OCI-LY1 (cell line): ENCODE measurements around the gene UTP25.

Experiments
- H2AFZ ChIP-seq: fragments of 200-600 bp; sonication (generic), shearing (Covaris generic); 2 replicates; pipeline ENCODE4 v1.6.0; 2014; ENCODE audit warnings: antibody characterized with exemption, mild to moderate bottlenecking, low read length
- H3F3A ChIP-seq: fragments of 200-600 bp; sonication (generic), shearing (Covaris generic); 2 replicates; pipeline ENCODE4 v1.6.0; 2014; ENCODE audit warnings: mild to moderate bottlenecking, antibody characterized with exemption, low read length, moderate library complexity; ENCODE audit not compliant: insufficient read depth
- H3K27ac ChIP-seq: fragments of 200-600 bp; sonication (generic); 2 replicates; pipeline ENCODE4 v1.5.1; 2014; ENCODE audit warnings: low read length, mixed run types, mild to moderate bottlenecking, low read depth; ENCODE audit not compliant: poor library complexity, severe bottlenecking
- H3K27me3 ChIP-seq: fragments of 200-600 bp; sonication (generic); 2 replicates; pipeline ENCODE4 v1.6.0; 2014; ENCODE audit warnings: antibody characterized with exemption, mild to moderate bottlenecking, low read length, moderate library complexity; ENCODE audit not compliant: insufficient read depth
- H3K36me3 ChIP-seq: fragments of 200-600 bp; sonication (generic); 2 replicates; pipeline ENCODE4 v1.6.1; 2014; ENCODE audit warnings: mild to moderate bottlenecking, antibody characterized with exemption, low read length, moderate library complexity, mixed read lengths; ENCODE audit not compliant: insufficient read depth
- H3K4me1 ChIP-seq: fragments of 200-600 bp; sonication (generic); 2 replicates; pipeline ENCODE4 v1.5.1; 2014; ENCODE audit warnings: mild to moderate bottlenecking, low read length, moderate library complexity; ENCODE audit not compliant: insufficient read depth, severe bottlenecking
- H3K4me2 ChIP-seq: fragments of 200-600 bp; sonication (generic), shearing (Covaris generic); 2 replicates; pipeline ENCODE4 v1.6.1; 2014; ENCODE audit warnings: low read length
- H3K4me3 ChIP-seq: fragments of 200-600 bp; sonication (generic); 2 replicates; pipeline ENCODE4 v1.5.1; 2014; ENCODE audit warnings: low read length, low read depth, mild to moderate bottlenecking, mixed read lengths; ENCODE audit not compliant: poor library complexity, severe bottlenecking
- H3K79me2 ChIP-seq: fragments of 200-600 bp; shearing (Covaris generic); 2 replicates; pipeline ENCODE4 v1.6.1; 2016; ENCODE audit warnings: mixed run types, low read length, mixed read lengths; ENCODE audit not compliant: insufficient read depth
- H3K9ac ChIP-seq: fragments of 200-600 bp; sonication (generic), shearing (Covaris generic); 2 replicates; pipeline ENCODE4 v1.6.1; 2014; ENCODE audit warnings: mild to moderate bottlenecking, low read length, mixed read lengths
- H3K9me2 ChIP-seq: fragments of 200-600 bp; sonication (generic), shearing (Covaris generic); 2 replicates; pipeline ENCODE4 v1.6.1; 2014; ENCODE audit warnings: low read depth, mild to moderate bottlenecking, low read length, mixed read lengths
- H3K9me3 ChIP-seq: fragments of 200-600 bp; shearing (Covaris generic); 2 replicates; pipeline ENCODE4 v1.6.1; 2014; ENCODE audit warnings: low read length, mixed read lengths
- H4K20me1 ChIP-seq: fragments of 200-600 bp; sonication (generic), shearing (Covaris generic); 2 replicates; pipeline ENCODE4 v1.6.0; 2016; ENCODE audit warnings: mild to moderate bottlenecking, low read length; ENCODE audit not compliant: insufficient read depth
- EZH2 ChIP-seq: fragments of 200-600 bp; sonication (generic), shearing (Covaris generic); IDR thresholded peaks from 2 replicates; pipeline ENCODE4 v1.8.0; 2017; ENCODE audit warnings: borderline replicate concordance, mixed run types, mild to moderate bottlenecking, antibody characterized with exemption, low read length, moderate library complexity, mixed read lengths
- TF ChIP-seq, protein P1 (sequence below): fragments of 200-600 bp; sonication (generic), shearing (Covaris generic); IDR thresholded peaks from 2 replicates; pipeline ENCODE4 v1.5.1; 2017; ENCODE audit warnings: mild to moderate bottlenecking, antibody characterized with exemption, low read length, moderate library complexity, mixed read lengths

Gene UTP25

DNA sequence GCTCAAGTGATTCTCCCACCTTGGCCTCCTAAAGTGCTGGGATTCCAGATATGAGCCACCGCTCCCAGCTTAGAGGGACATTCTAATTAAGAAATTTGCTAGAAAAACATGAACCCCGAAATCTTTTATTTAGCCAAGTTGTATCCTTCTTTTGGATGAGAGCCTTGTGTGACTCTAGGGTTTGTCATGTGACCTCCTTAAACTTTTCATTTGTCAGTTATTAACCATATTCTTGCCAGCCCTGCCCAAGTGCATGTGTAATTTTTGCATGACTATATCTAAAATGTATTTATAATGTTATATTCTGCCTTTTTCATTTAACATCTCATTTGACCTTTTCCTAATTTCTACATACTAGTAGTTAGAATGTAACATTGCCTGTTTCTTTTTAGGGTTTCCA is 1.9 kb downstream of the UTP25 start:
- no peaks in the 10 kb centered on the region for H3K9me3 ChIP-seq
- no peak overlapping the region; the same call in 1 of the 2 replicates for H3K4me2 ChIP-seq
- H3K27me3 ChIP-seq: no peaks in the 10 kb centered on the region
- no peak overlapping the region for H3K4me3 ChIP-seq
- H3K9ac ChIP-seq: no peak overlapping the region
- H3K27ac ChIP-seq: no peak overlapping the region
- peaks cover 17% of the 10 kb centered on the region for H3K4me1 ChIP-seq
- H4K20me1 ChIP-seq: no peaks in the 10 kb centered on the region
- peaks cover 13% of the 10 kb centered on the region for H3K79me2 ChIP-seq
- no peaks in the 10 kb centered on the region for H3F3A ChIP-seq
- no peak overlapping the region for H2AFZ ChIP-seq
- no peak for TF ChIP-seq EZH2
- TF ChIP-seq, protein P1, sequence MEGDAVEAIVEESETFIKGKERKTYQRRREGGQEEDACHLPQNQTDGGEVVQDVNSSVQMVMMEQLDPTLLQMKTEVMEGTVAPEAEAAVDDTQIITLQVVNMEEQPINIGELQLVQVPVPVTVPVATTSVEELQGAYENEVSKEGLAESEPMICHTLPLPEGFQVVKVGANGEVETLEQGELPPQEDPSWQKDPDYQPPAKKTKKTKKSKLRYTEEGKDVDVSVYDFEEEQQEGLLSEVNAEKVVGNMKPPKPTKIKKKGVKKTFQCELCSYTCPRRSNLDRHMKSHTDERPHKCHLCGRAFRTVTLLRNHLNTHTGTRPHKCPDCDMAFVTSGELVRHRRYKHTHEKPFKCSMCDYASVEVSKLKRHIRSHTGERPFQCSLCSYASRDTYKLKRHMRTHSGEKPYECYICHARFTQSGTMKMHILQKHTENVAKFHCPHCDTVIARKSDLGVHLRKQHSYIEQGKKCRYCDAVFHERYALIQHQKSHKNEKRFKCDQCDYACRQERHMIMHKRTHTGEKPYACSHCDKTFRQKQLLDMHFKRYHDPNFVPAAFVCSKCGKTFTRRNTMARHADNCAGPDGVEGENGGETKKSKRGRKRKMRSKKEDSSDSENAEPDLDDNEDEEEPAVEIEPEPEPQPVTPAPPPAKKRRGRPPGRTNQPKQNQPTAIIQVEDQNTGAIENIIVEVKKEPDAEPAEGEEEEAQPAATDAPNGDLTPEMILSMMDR: no peak
- H3K9me2 ChIP-seq: no peaks in the 10 kb centered on the region
- peaks cover 41% of the 10 kb centered on the region for H3K36me3 ChIP-seq

GRCh38 chr1:209830722-209831121 is 3.0 kb downstream of the UTP25 start:
- no peaks in the 10 kb centered on the region for H3K27me3 ChIP-seq
- no peaks in the 10 kb centered on the region for H3K9me3 ChIP-seq
- H3K36me3 ChIP-seq: peaks cover 51% of the 10 kb centered on the region
- H3K27ac ChIP-seq: no peak overlapping the region
- H3F3A ChIP-seq: no peaks in the 10 kb centered on the region
- no peak for TF ChIP-seq EZH2
- TF ChIP-seq, protein P1: no peak
- no peak overlapping the region for H2AFZ ChIP-seq
- H3K4me3 ChIP-seq: no peak overlapping the region
- no peaks in the 10 kb centered on the region for H3K9me2 ChIP-seq
- H3K79me2 ChIP-seq: peaks cover 13% of the 10 kb centered on the region
- H3K4me1 ChIP-seq: peaks cover 17% of the 10 kb centered on the region
- no peaks in the 10 kb centered on the region for H4K20me1 ChIP-seq
- no peak overlapping the region for H3K9ac ChIP-seq
- no peak overlapping the region for H3K4me2 ChIP-seq

DNA sequence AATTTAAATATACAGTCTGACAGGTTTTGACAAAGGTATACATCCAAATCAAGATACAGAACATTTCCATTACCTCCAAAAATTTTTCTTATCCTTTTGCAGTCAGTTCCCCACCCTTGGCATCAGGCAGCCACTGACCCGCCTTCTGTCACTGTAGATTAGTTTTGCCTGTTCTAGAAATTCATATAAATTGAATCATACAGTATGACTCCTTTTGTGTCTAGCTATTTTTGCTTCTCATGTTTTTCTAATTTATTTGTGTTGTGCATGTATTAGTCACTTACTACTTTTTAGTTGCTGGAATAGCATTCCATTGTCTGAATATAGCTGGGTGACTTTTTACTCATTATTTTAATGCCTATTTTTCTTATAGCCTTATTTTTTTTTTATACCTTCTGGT is 3.8 kb downstream of the UTP25 start:
- no peaks in the 10 kb centered on the region for H3F3A ChIP-seq
- TF ChIP-seq EZH2: no peak
- TF ChIP-seq, protein P1: no peak
- no peak overlapping the region for H3K4me2 ChIP-seq
- no peak overlapping the region for H3K9ac ChIP-seq
- H2AFZ ChIP-seq: no peak overlapping the region
- no peaks in the 10 kb centered on the region for H4K20me1 ChIP-seq
- H3K4me3 ChIP-seq: no peak overlapping the region
- peaks cover 13% of the 10 kb centered on the region for H3K79me2 ChIP-seq
- no peaks in the 10 kb centered on the region for H3K9me2 ChIP-seq
- no peaks in the 10 kb centered on the region for H3K9me3 ChIP-seq
- no peaks in the 10 kb centered on the region for H3K27me3 ChIP-seq
- H3K36me3 ChIP-seq: peaks cover 60% of the 10 kb centered on the region
- no peak overlapping the region for H3K27ac ChIP-seq
- peaks cover 17% of the 10 kb centered on the region for H3K4me1 ChIP-seq
